OCI-LY1 (cell line): ENCODE results near the gene CAB39L.

Experiments used
- EZH2 ChIP-seq: fragments of 200-600 bp; sonication (generic), shearing (Covaris generic); IDR thresholded peaks from 2 replicates; pipeline ENCODE4 v1.8.0; 2017; ENCODE audit warnings: borderline replicate concordance, mixed run types, mild to moderate bottlenecking, antibody characterized with exemption, low read length, moderate library complexity, mixed read lengths
- TF ChIP-seq, protein P1 (sequence below): fragments of 200-600 bp; sonication (generic), shearing (Covaris generic); IDR thresholded peaks from 2 replicates; pipeline ENCODE4 v1.5.1; 2017; ENCODE audit warnings: mild to moderate bottlenecking, antibody characterized with exemption, low read length, moderate library complexity, mixed read lengths

DNA sequence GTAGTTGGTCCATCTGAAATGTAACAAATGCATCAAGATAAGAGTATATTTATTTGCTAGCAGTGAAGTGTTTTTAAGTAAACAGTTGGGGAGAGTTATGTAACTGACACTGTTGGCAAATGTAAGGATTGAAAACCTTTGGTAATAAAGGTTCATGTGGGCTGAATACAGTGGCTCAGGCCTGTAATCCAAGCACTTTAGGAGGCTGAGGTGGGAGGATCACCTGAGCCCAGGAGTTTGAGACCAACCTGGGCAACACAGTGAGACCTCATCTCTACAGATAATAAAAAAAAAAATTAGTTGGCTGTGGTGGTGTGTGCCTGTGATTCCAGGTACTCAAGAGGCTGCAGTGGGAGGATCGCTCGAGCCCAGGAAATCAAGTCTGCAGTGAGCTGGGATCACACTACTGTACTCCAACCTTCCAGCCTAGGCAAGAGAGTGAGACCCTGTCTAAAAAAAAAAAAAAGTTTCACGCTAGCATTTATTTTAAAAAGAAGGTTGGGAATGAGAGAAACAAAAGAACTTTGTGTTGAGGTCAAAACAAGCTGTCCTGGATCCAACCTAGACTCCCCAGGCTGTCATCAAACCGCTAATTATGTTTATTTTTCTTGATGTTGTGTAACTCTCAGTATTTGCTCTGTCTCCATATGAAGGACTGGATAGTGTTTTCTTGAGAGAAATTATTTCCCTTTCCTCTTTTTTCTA lies 20.9 kb upstream of the CAB39L start:
- TF ChIP-seq, protein P1, sequence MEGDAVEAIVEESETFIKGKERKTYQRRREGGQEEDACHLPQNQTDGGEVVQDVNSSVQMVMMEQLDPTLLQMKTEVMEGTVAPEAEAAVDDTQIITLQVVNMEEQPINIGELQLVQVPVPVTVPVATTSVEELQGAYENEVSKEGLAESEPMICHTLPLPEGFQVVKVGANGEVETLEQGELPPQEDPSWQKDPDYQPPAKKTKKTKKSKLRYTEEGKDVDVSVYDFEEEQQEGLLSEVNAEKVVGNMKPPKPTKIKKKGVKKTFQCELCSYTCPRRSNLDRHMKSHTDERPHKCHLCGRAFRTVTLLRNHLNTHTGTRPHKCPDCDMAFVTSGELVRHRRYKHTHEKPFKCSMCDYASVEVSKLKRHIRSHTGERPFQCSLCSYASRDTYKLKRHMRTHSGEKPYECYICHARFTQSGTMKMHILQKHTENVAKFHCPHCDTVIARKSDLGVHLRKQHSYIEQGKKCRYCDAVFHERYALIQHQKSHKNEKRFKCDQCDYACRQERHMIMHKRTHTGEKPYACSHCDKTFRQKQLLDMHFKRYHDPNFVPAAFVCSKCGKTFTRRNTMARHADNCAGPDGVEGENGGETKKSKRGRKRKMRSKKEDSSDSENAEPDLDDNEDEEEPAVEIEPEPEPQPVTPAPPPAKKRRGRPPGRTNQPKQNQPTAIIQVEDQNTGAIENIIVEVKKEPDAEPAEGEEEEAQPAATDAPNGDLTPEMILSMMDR: no peak
- TF ChIP-seq EZH2: no peak
